ENCODE data around the gene APOL1. TPM values are rescaled to one million over a fixed set of nuclear protein-coding genes. Genes with fewer than 3 reads are reported as not detected.

APOL1 gene
- total RNA-seq, 4 donors from 2014 or later, result 0.87 to 11.1 (median 6.2) TPM

- no peaks in the 10 kb centered on the region for H3K4me1 ChIP-seq
- no peak overlapping the region for H3K27ac ChIP-seq
- in situ Hi-C loops (cut with MboI; ENCODE audit: low sequenced_read_pairs in 4 of 4) (no loop called here), intact Hi-C loops (cut with DNase I; ENCODE audit: low total_unique reads) (no loop called here)
- no peak overlapping the region for H3K4me3 ChIP-seq
- H3K9me3 ChIP-seq, result no peaks in the 10 kb centered on the region
- no peaks in the 10 kb centered on the region for H3K27me3 ChIP-seq
- no peak for DNase-seq
- TF ChIP-seq CTCF (IDR thresholded peaks at IDR 0.05 in 4 of 5, conservative IDR thresholded peaks at IDR 0.05 in 1 of 5) (no peak), POLR2A (IDR thresholded peaks at IDR 0.05) (no peak)
- no peak for ATAC-seq
- H3K36me3 ChIP-seq, result no peaks in the 10 kb centered on the region
These were observed 41.6 kb upstream of the APOL1 start for GRCh38 chr22:36211237-36211861.

GRCh38 chr22:36212901-36213300, 40.0 kb upstream of the APOL1 start:
- DNase-seq, result no peak
- in situ Hi-C loops (cut with MboI; ENCODE audit: low sequenced_read_pairs in 4 of 4), result no loop called here
- no peaks in the 10 kb centered on the region for H3K4me1 ChIP-seq
- TF ChIP-seq CTCF (IDR thresholded peaks at IDR 0.05 in 4 of 5, conservative IDR thresholded peaks at IDR 0.05 in 1 of 5) (no peak), POLR2A (IDR thresholded peaks at IDR 0.05) (no peak)
- H3K27me3 ChIP-seq, result no peaks in the 10 kb centered on the region
- no peak overlapping the region for H3K27ac ChIP-seq
- no peak overlapping the region for H3K4me3 ChIP-seq
- no peak for ATAC-seq
- H3K9me3 ChIP-seq, result no peaks in the 10 kb centered on the region
- no peaks in the 10 kb centered on the region for H3K36me3 ChIP-seq
- intact Hi-C loops (cut with DNase I; ENCODE audit: low total_unique reads), result no loop called here

- intact Hi-C loops (cut with DNase I; ENCODE audit: low total_unique reads), result no loop called here
- H3K4me1 ChIP-seq, result no peaks in the 10 kb centered on the region
These were observed 39.3 kb upstream of the APOL1 start for GRCh38 chr22:36213586-36213985.

GRCh38 chr22:36215981-36216380, 37.0 kb upstream of the APOL1 start:
- Histone ChIP-seq H3K27ac (no peak overlapping the region), H3K4me3 (no peak overlapping the region), H3K36me3 (no peaks in the 10 kb centered on the region), H3K4me1 (no peaks in the 10 kb centered on the region), H3K27me3 (no peaks in the 10 kb centered on the region), H3K9me3 (no peaks in the 10 kb centered on the region)
- intact Hi-C loops (cut with DNase I; ENCODE audit: low total_unique reads), result no loop called here
- no peak for ATAC-seq
- in situ Hi-C loops (cut with MboI; ENCODE audit: low sequenced_read_pairs in 4 of 4), result no loop called here
- TF ChIP-seq CTCF (IDR thresholded peaks at IDR 0.05 in 4 of 5, conservative IDR thresholded peaks at IDR 0.05 in 1 of 5) (no peak), POLR2A (IDR thresholded peaks at IDR 0.05) (no peak)
- no peak for DNase-seq

More at GRCh38 chr22:36213586-36213985, 39.3 kb upstream of the APOL1 start:
- TF ChIP-seq POLR2A (IDR thresholded peaks at IDR 0.05) (no peak), CTCF (IDR thresholded peaks at IDR 0.05 in 4 of 5, conservative IDR thresholded peaks at IDR 0.05 in 1 of 5) (no peak)
- ATAC-seq (no peak), DNase-seq (no peak)
- no peaks in the 10 kb centered on the region for H3K27me3 ChIP-seq
- no peak overlapping the region for H3K4me3 ChIP-seq
- no peaks in the 10 kb centered on the region for H3K36me3 ChIP-seq
- in situ Hi-C loops (cut with MboI; ENCODE audit: low sequenced_read_pairs in 4 of 4), result no loop called here
- H3K27ac ChIP-seq, result no peak overlapping the region
- no peaks in the 10 kb centered on the region for H3K9me3 ChIP-seq

Measured in gastrocnemius medialis (tissue), 4 donors.